OCI-LY7 (cell line): ENCODE data around the gene SEC22A.

ENCODE experiments used
- CTCF ChIP-seq: fragments of 200-600 bp; sonication (generic); conservative IDR thresholded peaks from 2 replicates; pipeline ENCODE4 v1.5.1; 2014; ENCODE audit warnings: mild to moderate bottlenecking, antibody characterized with exemption, low read length, moderate library complexity, mixed read lengths
- EZH2phosphoT487 ChIP-seq: fragments of 200-600 bp; sonication (generic); IDR thresholded peaks from 2 replicates; pipeline ENCODE4 v1.6.1; 2018; ENCODE audit warnings: low read depth, borderline replicate concordance, mild to moderate bottlenecking, mixed run types, antibody characterized with exemption, low read length, moderate library complexity, mixed read lengths

GRCh38 chr3:123319760-123320159 lies 118.0 kb downstream of the SEC22A start:
- TF ChIP-seq CTCF (no peak), EZH2phosphoT487 (no peak)
